Measurements from ENCODE around the gene C4orf33. TPM values are rescaled to one million over a fixed set of nuclear protein-coding genes. Genes with fewer than 3 reads are reported as not detected.
"Not testable (repeated sequence)": the region's sequence is repeated elsewhere in the genome, so short reads cannot be mapped to it uniquely, and the experiment has no call there.

C4orf33 gene
- polyA plus RNA-seq, 1 donor = 16.4 TPM

DNA sequence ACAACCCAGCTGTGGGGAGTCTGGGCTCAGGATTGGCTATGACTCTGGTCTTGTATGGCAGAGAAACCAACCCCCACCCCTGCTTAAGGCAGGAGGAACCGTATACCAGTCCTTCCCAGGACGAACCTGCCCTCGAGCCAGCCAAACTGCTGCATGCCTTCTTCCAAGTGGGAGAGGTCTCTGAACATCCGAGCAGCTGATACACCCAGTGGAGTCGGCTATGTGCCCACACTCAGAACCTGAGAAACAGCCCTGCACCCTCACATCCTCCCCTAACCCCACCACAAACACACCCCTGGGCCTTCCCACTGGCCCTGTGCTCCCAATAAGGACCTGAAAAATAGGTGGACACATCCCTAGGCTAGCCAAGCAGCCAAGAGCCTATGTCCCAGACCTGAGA lies 21.8 kb downstream of the C4orf33 start:
- no peak for DNase-seq
- Histone ChIP-seq H3K9me3 (ENCODE audit: control insufficient read depth, low read depth, low read length) (no peaks in the 10 kb centered on the region), H3K36me3 (ENCODE audit: control insufficient read depth, insufficient read depth, low read length) (no peaks in the 10 kb centered on the region), H3K4me3 (ENCODE audit: low read length) (no peak overlapping the region), H3K27me3 (ENCODE audit: control insufficient read depth, insufficient read depth, low read length) (no peaks in the 10 kb centered on the region), H3K4me1 (ENCODE audit: control insufficient read depth, insufficient read depth, low read length) (no peaks in the 10 kb centered on the region), H3K27ac (ENCODE audit: low read length) (no peak overlapping the region)
- no CpG with 5 or more reads among the region's 5 CpGs for WGBS (ENCODE audit: insufficient coverage, low lambda C conversion rate)

- H3K9me3 ChIP-seq (ENCODE audit: control insufficient read depth, low read depth, low read length); H3K4me1 ChIP-seq (ENCODE audit: control insufficient read depth, insufficient read depth, low read length); DNase-seq; H3K27ac ChIP-seq (ENCODE audit: low read length); H3K36me3 ChIP-seq (ENCODE audit: control insufficient read depth, insufficient read depth, low read length); H3K27me3 ChIP-seq (ENCODE audit: control insufficient read depth, insufficient read depth, low read length); H3K4me3 ChIP-seq (ENCODE audit: low read length): not testable (repeated sequence)
- no CpG with 5 or more reads among the region's 5 CpGs for WGBS (ENCODE audit: insufficient coverage, low lambda C conversion rate)
These were observed 30.7 kb downstream of the C4orf33 start for GRCh38 chr4:129126614-129127013.

DNA sequence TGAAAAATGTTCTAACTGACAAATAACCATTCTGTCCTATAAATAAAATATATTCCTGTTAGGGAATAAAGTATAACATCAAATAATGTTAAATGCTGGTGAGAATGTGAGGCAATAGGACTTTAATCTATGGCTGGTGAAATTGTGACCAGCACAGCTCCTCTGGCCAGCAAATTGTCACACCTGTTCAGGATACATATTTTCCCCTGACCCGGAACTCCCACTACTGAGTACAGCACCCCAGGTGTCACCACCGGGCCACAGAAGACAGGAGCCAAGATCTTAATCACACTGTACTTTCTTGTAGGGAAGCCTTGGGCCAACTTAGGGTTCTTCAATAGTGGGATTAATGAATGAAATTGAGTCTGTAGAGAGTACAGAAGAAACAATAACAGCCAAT lies 33.2 kb downstream of the C4orf33 start:
- H3K36me3 ChIP-seq (ENCODE audit: control insufficient read depth, insufficient read depth, low read length) = no peaks in the 10 kb centered on the region
- H3K4me3 ChIP-seq (ENCODE audit: low read length) = no peak overlapping the region
- no peaks in the 10 kb centered on the region for H3K9me3 ChIP-seq (ENCODE audit: control insufficient read depth, low read depth, low read length)
- no peak overlapping the region for H3K27ac ChIP-seq (ENCODE audit: low read length)
- H3K4me1 ChIP-seq (ENCODE audit: control insufficient read depth, insufficient read depth, low read length) = no peaks in the 10 kb centered on the region
- no CpG with 5 or more reads among the region's 2 CpGs for WGBS (ENCODE audit: insufficient coverage, low lambda C conversion rate)
- no peaks in the 10 kb centered on the region for H3K27me3 ChIP-seq (ENCODE audit: control insufficient read depth, insufficient read depth, low read length)
- no peak for DNase-seq

DNA sequence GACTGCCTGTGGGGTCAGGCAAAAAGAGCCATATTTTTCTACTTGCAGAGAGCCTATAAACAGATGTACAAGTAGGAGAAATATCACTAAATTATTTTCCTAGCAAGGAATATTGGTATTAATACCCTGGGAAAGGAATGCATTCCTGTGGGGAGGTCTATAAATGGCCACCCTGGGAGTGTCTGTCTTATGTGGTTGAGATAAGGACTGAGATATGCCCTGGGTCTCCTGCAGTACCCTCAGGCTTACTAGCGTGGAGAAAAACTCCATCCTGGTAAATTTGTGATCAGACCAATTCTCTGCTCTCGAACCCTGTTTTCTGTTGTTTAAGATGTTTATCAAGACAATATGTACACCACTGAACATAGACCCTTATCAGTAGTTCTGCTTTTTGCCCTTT lies 35.4 kb downstream of the C4orf33 start:
- no CpG with 5 or more reads among the region's 2 CpGs for WGBS (ENCODE audit: insufficient coverage, low lambda C conversion rate)
- no peak overlapping the region for H3K27ac ChIP-seq (ENCODE audit: low read length)
- H3K27me3 ChIP-seq (ENCODE audit: control insufficient read depth, insufficient read depth, low read length) = no peaks in the 10 kb centered on the region
- no peaks in the 10 kb centered on the region for H3K36me3 ChIP-seq (ENCODE audit: control insufficient read depth, insufficient read depth, low read length)
- H3K4me3 ChIP-seq (ENCODE audit: low read length) = no peak overlapping the region
- no peaks in the 10 kb centered on the region for H3K4me1 ChIP-seq (ENCODE audit: control insufficient read depth, insufficient read depth, low read length)
- H3K9me3 ChIP-seq (ENCODE audit: control insufficient read depth, low read depth, low read length) = no peaks in the 10 kb centered on the region
- DNase-seq = no peak

- Histone ChIP-seq H3K27ac (ENCODE audit: low read length) (no peak overlapping the region), H3K36me3 (ENCODE audit: control insufficient read depth, insufficient read depth, low read length) (no peaks in the 10 kb centered on the region), H3K27me3 (ENCODE audit: control insufficient read depth, insufficient read depth, low read length) (no peaks in the 10 kb centered on the region), H3K9me3 (ENCODE audit: control insufficient read depth, low read depth, low read length) (no peaks in the 10 kb centered on the region), H3K4me1 (ENCODE audit: control insufficient read depth, insufficient read depth, low read length) (no peaks in the 10 kb centered on the region), H3K4me3 (ENCODE audit: low read length) (no peak overlapping the region)
- DNase-seq = no peak
- WGBS (ENCODE audit: insufficient coverage, low lambda C conversion rate) = no CpG with 5 or more reads among the region's 8 CpGs
These were observed 40.5 kb downstream of the C4orf33 start for GRCh38 chr4:129136433-129136832.

GRCh38 chr4:129138810-129139496 lies 43.0 kb downstream of the C4orf33 start:
- Histone ChIP-seq H3K4me1 (ENCODE audit: control insufficient read depth, insufficient read depth, low read length) (no peaks in the 10 kb centered on the region), H3K9me3 (ENCODE audit: control insufficient read depth, low read depth, low read length) (no peaks in the 10 kb centered on the region), H3K36me3 (ENCODE audit: control insufficient read depth, insufficient read depth, low read length) (no peaks in the 10 kb centered on the region), H3K27ac (ENCODE audit: low read length) (no peak overlapping the region), H3K27me3 (ENCODE audit: control insufficient read depth, insufficient read depth, low read length) (no peaks in the 10 kb centered on the region), H3K4me3 (ENCODE audit: low read length) (no peak overlapping the region)
- WGBS (ENCODE audit: insufficient coverage, low lambda C conversion rate) = 50% methylated on average over 1 of the region's 6 CpGs
- DNase-seq = no peak

DNA sequence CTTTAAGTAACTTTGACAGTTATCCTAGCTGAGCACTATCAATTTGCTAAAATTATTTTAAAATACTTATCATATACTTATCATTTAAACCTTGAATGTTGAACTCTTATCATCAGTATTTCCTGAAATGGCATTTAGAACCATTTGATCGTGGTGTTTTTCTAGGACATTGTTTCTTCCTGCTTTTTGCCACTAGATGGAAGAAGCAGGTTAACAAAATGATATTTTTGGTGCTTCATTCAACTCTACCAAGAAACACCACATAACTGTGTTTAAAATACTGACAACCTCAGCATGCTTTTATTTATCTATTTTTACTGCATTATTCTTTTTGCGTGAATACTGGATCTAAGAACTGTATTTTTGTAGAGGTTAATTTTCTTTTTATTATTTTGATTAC lies 44.6 kb downstream of the C4orf33 start:
- Histone ChIP-seq H3K9me3 (ENCODE audit: control insufficient read depth, low read depth, low read length) (no peaks in the 10 kb centered on the region), H3K4me1 (ENCODE audit: control insufficient read depth, insufficient read depth, low read length) (no peaks in the 10 kb centered on the region), H3K4me3 (ENCODE audit: low read length) (no peak overlapping the region), H3K27ac (ENCODE audit: low read length) (no peak overlapping the region), H3K27me3 (ENCODE audit: control insufficient read depth, insufficient read depth, low read length) (peaks cover 3% of the 10 kb centered on the region), H3K36me3 (ENCODE audit: control insufficient read depth, insufficient read depth, low read length) (no peaks in the 10 kb centered on the region)
- DNase-seq = no peak
- 75% methylated on average over 2 of the region's 2 CpGs for WGBS (ENCODE audit: insufficient coverage, low lambda C conversion rate)

GRCh38 chr4:129143359-129143758 lies 47.4 kb downstream of the C4orf33 start:
- WGBS (ENCODE audit: insufficient coverage, low lambda C conversion rate) = 20% methylated on average over 2 of the region's 2 CpGs
- no peak for DNase-seq

DNA sequence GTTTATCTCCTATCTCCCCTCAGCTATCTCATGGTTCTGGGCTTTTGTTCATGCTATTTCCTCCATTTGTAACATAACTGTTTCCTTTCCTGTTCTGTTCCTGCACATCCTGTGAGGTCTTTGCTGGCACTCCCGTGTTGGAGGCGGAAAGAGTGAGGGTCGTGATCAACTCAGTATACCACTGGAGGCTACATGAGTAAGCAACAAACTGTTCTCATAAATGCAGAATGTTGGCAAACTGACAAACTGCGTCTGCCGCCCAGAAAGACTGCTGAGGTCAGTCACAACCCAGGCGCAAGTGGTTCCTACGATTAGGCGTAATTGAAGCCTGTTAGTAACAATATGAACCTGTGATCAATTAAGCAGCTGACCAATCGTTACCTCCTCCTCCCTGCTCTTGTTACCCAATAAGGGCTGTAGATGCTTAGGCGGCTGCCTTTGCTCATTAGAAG lies 48.8 kb downstream of the C4orf33 start:
- no peak for DNase-seq
- H3K4me1 ChIP-seq (ENCODE audit: control insufficient read depth, insufficient read depth, low read length) = no peaks in the 10 kb centered on the region
- H3K36me3 ChIP-seq (ENCODE audit: control insufficient read depth, insufficient read depth, low read length) = no peaks in the 10 kb centered on the region
- no peak overlapping the region for H3K27ac ChIP-seq (ENCODE audit: low read length)
- WGBS (ENCODE audit: insufficient coverage, low lambda C conversion rate) = no CpG with 5 or more reads among the region's 10 CpGs
- no peaks in the 10 kb centered on the region for H3K9me3 ChIP-seq (ENCODE audit: control insufficient read depth, low read depth, low read length)
- peaks cover 7% of the 10 kb centered on the region for H3K27me3 ChIP-seq (ENCODE audit: control insufficient read depth, insufficient read depth, low read length)
- H3K4me3 ChIP-seq (ENCODE audit: low read length) = no peak overlapping the region

More at GRCh38 chr4:129143359-129143758, 47.4 kb downstream of the C4orf33 start:
- Histone ChIP-seq H3K36me3 (ENCODE audit: control insufficient read depth, insufficient read depth, low read length) (no peaks in the 10 kb centered on the region), H3K4me3 (ENCODE audit: low read length) (no peak overlapping the region), H3K27me3 (ENCODE audit: control insufficient read depth, insufficient read depth, low read length) (peaks cover 3% of the 10 kb centered on the region), H3K27ac (ENCODE audit: low read length) (no peak overlapping the region), H3K9me3 (ENCODE audit: control insufficient read depth, low read depth, low read length) (no peaks in the 10 kb centered on the region), H3K4me1 (ENCODE audit: control insufficient read depth, insufficient read depth, low read length) (no peaks in the 10 kb centered on the region)

DNA sequence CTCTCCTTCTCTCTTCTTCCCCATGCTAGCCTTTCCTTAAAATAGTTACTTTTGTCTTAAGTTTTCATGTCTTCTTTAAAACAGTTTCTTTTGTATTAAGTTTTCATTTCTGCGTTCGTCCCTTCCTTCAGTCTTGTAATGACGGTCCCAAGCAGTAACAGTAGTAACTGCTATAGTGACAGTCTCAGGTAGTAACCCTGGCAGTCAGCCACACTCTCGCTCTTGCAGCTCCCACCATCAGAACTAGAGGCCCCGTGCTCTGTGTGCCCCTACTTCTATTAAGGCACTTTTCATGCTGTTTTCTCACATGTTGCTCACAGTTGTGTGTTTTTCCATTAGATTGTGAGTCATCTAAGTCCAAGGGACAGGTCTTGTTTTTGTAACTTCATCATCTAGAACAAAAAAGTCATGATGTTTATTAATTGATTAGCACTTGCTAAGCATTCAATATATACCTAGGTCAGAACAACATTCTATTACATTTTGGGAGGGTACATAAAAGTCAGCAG lies 49.3 kb downstream of the C4orf33 start:
- Histone ChIP-seq H3K27ac (ENCODE audit: low read length) (no peak overlapping the region), H3K4me3 (ENCODE audit: low read length) (no peak overlapping the region), H3K36me3 (ENCODE audit: control insufficient read depth, insufficient read depth, low read length) (no peaks in the 10 kb centered on the region), H3K27me3 (ENCODE audit: control insufficient read depth, insufficient read depth, low read length) (peaks cover 7% of the 10 kb centered on the region), H3K4me1 (ENCODE audit: control insufficient read depth, insufficient read depth, low read length) (no peaks in the 10 kb centered on the region), H3K9me3 (ENCODE audit: control insufficient read depth, low read depth, low read length) (no peaks in the 10 kb centered on the region)
- DNase-seq = no peak
- WGBS (ENCODE audit: insufficient coverage, low lambda C conversion rate) = 83% methylated on average over 1 of the region's 5 CpGs

DNA sequence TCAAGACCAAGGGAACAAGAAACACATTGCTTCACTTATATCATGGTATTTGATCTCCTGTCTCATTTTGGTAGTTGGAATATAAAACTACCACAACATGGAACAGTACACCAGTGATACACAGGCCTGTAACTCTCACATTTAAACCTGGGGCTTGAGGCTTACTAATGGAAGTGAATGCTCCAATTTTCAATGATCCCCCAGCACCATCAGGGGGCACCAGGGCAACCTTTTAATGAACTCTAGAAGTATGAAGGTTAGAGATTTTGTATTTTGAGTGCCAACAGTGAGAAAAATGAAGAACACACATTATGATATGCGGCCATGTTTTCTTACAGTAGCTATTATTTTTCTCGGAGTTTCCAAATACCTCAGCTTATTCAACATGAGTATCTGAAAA lies 50.7 kb downstream of the C4orf33 start:
- peaks cover 7% of the 10 kb centered on the region for H3K27me3 ChIP-seq (ENCODE audit: control insufficient read depth, insufficient read depth, low read length)
- no peak for DNase-seq
- WGBS (ENCODE audit: insufficient coverage, low lambda C conversion rate) = 88% methylated on average over 2 of the region's 2 CpGs

More for the DNA sequence above, 50.7 kb downstream of the C4orf33 start:
- Histone ChIP-seq H3K4me3 (ENCODE audit: low read length) (no peak overlapping the region), H3K9me3 (ENCODE audit: control insufficient read depth, low read depth, low read length) (no peaks in the 10 kb centered on the region), H3K27ac (ENCODE audit: low read length) (no peak overlapping the region), H3K36me3 (ENCODE audit: control insufficient read depth, insufficient read depth, low read length) (no peaks in the 10 kb centered on the region), H3K4me1 (ENCODE audit: control insufficient read depth, insufficient read depth, low read length) (no peaks in the 10 kb centered on the region)

Measured in large intestine (tissue), 3 donors.